Peyer's patch (tissue), 4 donors: Measurements from ENCODE around the gene C14orf119. TPM values are rescaled to one million over a fixed set of nuclear protein-coding genes. Genes with fewer than 3 reads are reported as not detected.

Source experiments
- DNase-seq, 3 donors: peaks; one replicate each; pipeline ENCODE4 v3.0.0-alpha.2; 2017 to 2019
- H3K27ac ChIP-seq, 4 donors: fragments of 200-600 bp; sonication (generic); one replicate each; pipeline ENCODE4 v1.5.1; 2016 to 2019
- H3K27me3 ChIP-seq, 2 donors: fragments of 200-600 bp; sonication (generic); one replicate each; pipeline ENCODE4 v1.5.1; 2019
- H3K36me3 ChIP-seq, 3 donors: fragments of 200-600 bp; sonication (generic); one replicate each; pipeline ENCODE4 v1.5.1; 2016 to 2019
- H3K4me1 ChIP-seq, 4 donors: fragments of 200-600 bp; sonication (generic); one replicate each; pipeline ENCODE4 v1.5.1; 2016 to 2019
- H3K4me3 ChIP-seq, 4 donors: fragments of 200-600 bp; sonication (generic); 1 replicate in 3 of 4; 2 replicates in 1 of 4; pipeline ENCODE4 v1.5.1; 2016 to 2019; ENCODE audit warnings: mild to moderate bottlenecking in 1 of 4
- H3K9me3 ChIP-seq, 4 donors: fragments of 200-600 bp; sonication (generic); one replicate each; pipeline ENCODE4 v1.5.1; 2016 to 2019; ENCODE audit warnings: mild to moderate bottlenecking in 1 of 4
- CTCF ChIP-seq, 6 experiments: fragments of 450-650 bp in 4 of 6; fragments of 200-600 bp in 2 of 6; sonication (generic) in 1 of 6; IDR thresholded peaks; one replicate each; pipeline ENCODE4 v1.5.1; 2017 to 2019; ENCODE audit warnings: antibody characterized with exemption in 6 of 6, mild to moderate bottlenecking in 3 of 6, moderate library complexity in 1 of 6
- POLR2A ChIP-seq, 2 donors: fragments of 450-650 bp; IDR thresholded peaks; one replicate each; pipeline ENCODE4 v1.5.1; 2017; ENCODE audit warnings: antibody characterized with exemption in 2 of 2, mild to moderate bottlenecking in 2 of 2, moderate library complexity in 2 of 2
- total RNA-seq, 4 donors: library from RNA; depleted of rRNA; stranded (reverse); fragments of >200 nt; gene quantifications; one replicate each; pipeline ENCODE4 v1.1.0, GENCODE V29; 2016

C14orf119 gene
- total RNA-seq, 4 donors from 2014 or later, result 5.0 to 30.3 (median 18.8) TPM

GRCh38 chr14:23137192-23137812 lies 42.0 kb downstream of the C14orf119 start:
- TF ChIP-seq POLR2A (IDR thresholded peaks at IDR 0.05), result no peak
- TF ChIP-seq CTCF (IDR thresholded peaks at IDR 0.05), result no peak
- no peaks in the 10 kb centered on the region for H3K4me1 ChIP-seq
- no peak overlapping the region for H3K27ac ChIP-seq
- no peaks in the 10 kb centered on the region for H3K9me3 ChIP-seq
- H3K4me3 ChIP-seq, result no peak overlapping the region
- no peak for DNase-seq
- peaks cover 0 to 16% (median 0%) of the 10 kb centered on the region in 3 donors for H3K36me3 ChIP-seq
- H3K27me3 ChIP-seq, result no peaks in the 10 kb centered on the region

- H3K4me1 ChIP-seq, result no peaks in the 10 kb centered on the region
- no peak for TF ChIP-seq CTCF (IDR thresholded peaks at IDR 0.05)
- no peak for DNase-seq
- no peak overlapping the region for H3K4me3 ChIP-seq
- H3K36me3 ChIP-seq, result peaks cover 0 to 16% (median 0%) of the 10 kb centered on the region in 3 donors
- no peaks in the 10 kb centered on the region for H3K27me3 ChIP-seq
- H3K9me3 ChIP-seq, result no peaks in the 10 kb centered on the region
- H3K27ac ChIP-seq, result no peak overlapping the region
These were observed 42.7 kb downstream of the C14orf119 start for GRCh38 chr14:23137813-23138535.

- H3K4me3 ChIP-seq, result no peak overlapping the region
- DNase-seq, result no peak
- no peak overlapping the region for H3K27ac ChIP-seq
- H3K9me3 ChIP-seq, result no peaks in the 10 kb centered on the region
- H3K27me3 ChIP-seq, result no peaks in the 10 kb centered on the region
- TF ChIP-seq POLR2A (IDR thresholded peaks at IDR 0.05), result no peak
- no peak for TF ChIP-seq CTCF (IDR thresholded peaks at IDR 0.05)
- H3K36me3 ChIP-seq, result peaks cover 0 to 16% (median 0%) of the 10 kb centered on the region in 3 donors
- no peaks in the 10 kb centered on the region for H3K4me1 ChIP-seq
These were observed 44.6 kb downstream of the C14orf119 start for GRCh38 chr14:23139874-23140273.

GRCh38 chr14:23140371-23140770 lies 45.1 kb downstream of the C14orf119 start:
- no peaks in the 10 kb centered on the region for H3K4me1 ChIP-seq

More at GRCh38 chr14:23140371-23140770, 45.1 kb downstream of the C14orf119 start:
- DNase-seq, result no peak
- H3K36me3 ChIP-seq, result peaks cover 0 to 16% (median 0%) of the 10 kb centered on the region in 3 donors
- H3K4me3 ChIP-seq, result no peak overlapping the region
- no peaks in the 10 kb centered on the region for H3K9me3 ChIP-seq
- H3K27me3 ChIP-seq, result no peaks in the 10 kb centered on the region
- no peak for TF ChIP-seq CTCF (IDR thresholded peaks at IDR 0.05)
- TF ChIP-seq POLR2A (IDR thresholded peaks at IDR 0.05), result no peak
- peak overlapping the region in 1 of 4 donors; percentile 3 for H3K27ac ChIP-seq
